GM23338 (cell line): ENCODE results near the gene SIRT4. TPM values are rescaled to one million over a fixed set of nuclear protein-coding genes. Genes with fewer than 3 reads are reported as not detected.

ENCODE experiments used
- ATAC-seq: fragments of 200-7000 bp; cut with Tn5 transposase; 3 replicates; pipeline ENCODE4 v1.9.1; 2020
- DNase-seq: peaks from one replicate; pipeline ENCODE4 v3.0.0-alpha.2; 2015; ENCODE audit warnings: low spot score
- H2AFZ ChIP-seq: fragments of 200-600 bp; sonication (generic); 2 replicates; pipeline ENCODE4 v1.8.0; 2016; ENCODE audit warnings: antibody characterized with exemption, mild to moderate bottlenecking, moderate library complexity
- H3F3A ChIP-seq: fragments of 200-600 bp; sonication (generic); replicated peaks from 2 replicates; pipeline ENCODE4 v1.8.0; 2017; ENCODE audit warnings: antibody characterized with exemption, mixed run types, low read depth
- H3K27ac ChIP-seq: fragments of 200-600 bp; sonication (generic); 2 replicates; pipeline ENCODE4 v1.6.1; 2016; ENCODE audit warnings: low read depth
- H3K27me3 ChIP-seq: fragments of 200-600 bp; sonication (generic); 2 replicates; pipeline ENCODE4 v1.8.0; 2016; ENCODE audit warnings: mild to moderate bottlenecking, mixed run types, moderate library complexity; ENCODE audit not compliant: insufficient read depth
- H3K36me3 ChIP-seq: fragments of 200-600 bp; sonication (generic); 2 replicates; pipeline ENCODE4 v1.8.0; 2016; ENCODE audit warnings: mild to moderate bottlenecking; ENCODE audit not compliant: insufficient read depth
- H3K4me1 ChIP-seq: fragments of 200-600 bp; sonication (generic); 2 replicates; pipeline ENCODE4 v1.8.0; 2016; ENCODE audit warnings: mild to moderate bottlenecking, moderate library complexity; ENCODE audit not compliant: insufficient read depth
- H3K4me2 ChIP-seq: fragments of 200-600 bp; sonication (generic); 2 replicates; pipeline ENCODE4 v1.7.1; 2017; ENCODE audit warnings: mixed run types
- H3K4me3 ChIP-seq: fragments of 200-600 bp; sonication (generic); 2 replicates; pipeline ENCODE4 v1.6.1; 2016; ENCODE audit warnings: mixed run types
- H3K79me2 ChIP-seq: fragments of 200-600 bp; sonication (generic); replicated peaks from 2 replicates; pipeline ENCODE4 v1.8.0; 2017; ENCODE audit warnings: mild to moderate bottlenecking; ENCODE audit not compliant: insufficient read depth
- H3K9me2 ChIP-seq: fragments of 200-600 bp; sonication (generic); 2 replicates; pipeline ENCODE4 v1.8.0; 2017; ENCODE audit not compliant: insufficient read depth
- H4K20me1 ChIP-seq: fragments of 200-600 bp; sonication (generic); replicated peaks from 2 replicates; pipeline ENCODE4 v1.8.0; 2017; ENCODE audit warnings: mild to moderate bottlenecking; ENCODE audit not compliant: insufficient read depth
- H3K27ac Mint-ChIP-seq: 2 replicates; pipeline ENCODE4 v1.8.0; 2020; ENCODE audit warnings: inconsistent platforms, mild to moderate bottlenecking, moderate library complexity, mixed read lengths
- H3K27me3 Mint-ChIP-seq: 3 replicates; pipeline ENCODE4 v1.8.0; 2022; ENCODE audit warnings: low read depth, mild to moderate bottlenecking, moderate library complexity, mixed read lengths, inconsistent platforms; ENCODE audit not compliant: insufficient read depth, poor library complexity
- H3K36me3 Mint-ChIP-seq: 3 replicates; pipeline ENCODE4 v1.8.0; 2021; ENCODE audit warnings: low read depth, mild to moderate bottlenecking, inconsistent platforms, moderate library complexity, mixed read lengths
- H3K4me1 Mint-ChIP-seq: 3 replicates; pipeline ENCODE4 v1.8.0; 2020; ENCODE audit warnings: mild to moderate bottlenecking, inconsistent platforms, mixed read lengths
- H3K4me3 Mint-ChIP-seq: 3 replicates; pipeline ENCODE4 v1.8.0; 2021; ENCODE audit warnings: moderate library complexity, mild to moderate bottlenecking, inconsistent platforms, mixed read lengths
- H3K9me3 Mint-ChIP-seq: 3 replicates; pipeline ENCODE4 v1.8.0; 2020; ENCODE audit warnings: moderate library complexity, mild to moderate bottlenecking, inconsistent platforms, mixed read lengths
- CREB1 ChIP-seq: fragments of 250-450 bp; sonication (Bioruptor Pico); IDR thresholded peaks from 2 replicates; pipeline ENCODE4 v1.5.0; 2020; ENCODE audit warnings: low read depth, mild to moderate bottlenecking, moderate library complexity
- EZH2phosphoT487 ChIP-seq: fragments of 200-600 bp; sonication (generic); IDR thresholded peaks from one replicate; pipeline ENCODE4 v1.8.1; 2018; ENCODE audit warnings: antibody characterized with exemption; ENCODE audit not compliant: unreplicated experiment
- JUNB ChIP-seq: IDR thresholded peaks from one replicate; pipeline ENCODE4 v1.6.1; 2016; ENCODE audit warnings: antibody characterized with exemption; ENCODE audit not compliant: unreplicated experiment
- NANOG ChIP-seq: IDR thresholded peaks from 2 replicates; pipeline ENCODE4 v1.6.1; 2016; ENCODE audit warnings: antibody characterized with exemption, borderline replicate concordance
- POLR2AphosphoS5 ChIP-seq: IDR thresholded peaks from 2 replicates; pipeline ENCODE4 v1.6.1; 2016; ENCODE audit warnings: antibody characterized with exemption, low read depth
- STAT1 ChIP-seq: IDR thresholded peaks from one replicate; pipeline ENCODE4 v1.6.1; 2016; ENCODE audit warnings: antibody characterized with exemption; ENCODE audit not compliant: unreplicated experiment
- ZNF114 ChIP-seq: fragments of 250-450 bp; sonication (Bioruptor Pico); IDR thresholded peaks from 2 replicates; pipeline ENCODE4 v1.5.0; 2020; ENCODE audit warnings: mild to moderate bottlenecking, moderate library complexity
- ZNF331 ChIP-seq: fragments of 250-450 bp; sonication (Bioruptor Pico); IDR thresholded peaks from 2 replicates; pipeline ENCODE4 v1.5.0; 2020; ENCODE audit warnings: low read depth, mild to moderate bottlenecking, moderate library complexity
- ZNF462 ChIP-seq: fragments of 250-450 bp; sonication (Bioruptor Pico); IDR thresholded peaks from 2 replicates; pipeline ENCODE4 v1.5.0; 2020; ENCODE audit warnings: mild to moderate bottlenecking, moderate library complexity
- polyA plus RNA-seq: library from polyadenylated mRNA; unstranded; fragments of >200 nt; fragmentation: Nextera tagmentation; extraction: Ambion mirVana; gene quantifications from 2 replicates; pipeline ENCODE4 v1.2.1, GENCODE V29; 2016
- total RNA-seq: library from RNA; depleted of rRNA; stranded (reverse); fragments of >200 nt; shearing (Covaris generic); gene quantifications from 2 replicates; pipeline ENCODE4 v1.2.3, GENCODE V29; 2014

SIRT4 gene
- total and polyA plus RNA-seq, 2 experiments from 2014 or later = 2.0 to 3.0 TPM

DNA sequence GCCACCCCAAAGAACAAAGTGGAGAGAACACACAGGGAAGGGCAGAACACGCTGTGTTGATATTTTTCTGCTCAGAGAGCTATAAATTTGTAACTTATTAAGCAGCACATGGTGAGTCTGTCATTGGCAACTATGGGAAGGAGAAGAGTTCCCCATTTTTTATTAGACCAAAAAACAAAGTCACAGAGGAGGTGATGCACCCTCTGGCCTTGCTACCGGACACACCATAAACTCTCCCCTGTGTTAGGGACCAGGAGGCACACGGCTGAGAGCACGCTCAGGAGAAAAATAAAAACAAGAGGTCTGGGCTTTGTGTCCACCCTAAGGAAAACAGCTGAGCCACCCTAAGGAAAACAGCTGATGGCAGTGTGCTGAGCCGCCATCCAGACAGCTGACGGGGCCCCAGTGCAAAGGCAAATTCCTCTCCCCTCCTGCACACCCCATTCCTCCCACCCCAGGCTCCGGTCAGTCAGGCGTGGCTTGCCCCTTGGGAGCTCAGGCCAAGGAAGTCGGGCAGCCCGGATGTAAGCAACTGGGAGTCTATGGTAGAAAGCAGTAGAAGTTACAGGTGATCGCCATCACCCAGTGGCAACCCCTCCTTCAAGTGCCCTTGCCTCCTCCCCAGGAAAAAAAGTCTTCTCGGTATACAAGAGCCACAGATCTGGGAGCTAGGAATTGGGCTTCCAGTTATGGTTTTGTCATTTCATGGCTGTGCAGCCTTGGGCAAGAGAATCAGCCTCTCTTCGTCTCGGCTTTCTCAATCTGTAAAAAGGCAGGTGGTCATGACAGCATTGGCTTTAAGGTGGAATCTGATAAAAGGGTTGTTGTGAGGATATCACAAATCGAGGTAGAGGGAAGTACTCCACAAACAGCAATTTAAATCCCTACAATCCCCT lies 39.0 kb upstream of the SIRT4 start:
- no peak overlapping the region for H3K27ac Mint-ChIP-seq
- H2AFZ ChIP-seq = no peak overlapping the region
- H3K4me3 ChIP-seq = peak overlapping the region; percentile 87; the same call in 1 of the 2 replicates
- H4K20me1 ChIP-seq = peaks cover 22% of the 10 kb centered on the region
- H3F3A ChIP-seq = peaks cover 16% of the 10 kb centered on the region
- H3K27ac ChIP-seq = 0 out of 2 replicates have a peak overlapping the region, but pooled peaks have one; percentile 39
- no peaks in the 10 kb centered on the region for H3K9me3 Mint-ChIP-seq
- H3K79me2 ChIP-seq = peaks cover 70% of the 10 kb centered on the region
- peaks cover 54% of the 10 kb centered on the region for H3K4me1 Mint-ChIP-seq
- ATAC-seq = no peak
- peak overlapping the region; percentile 82; the same call in 2 of the 3 replicates for H3K4me3 Mint-ChIP-seq
- H3K4me1 ChIP-seq = peaks cover 39% of the 10 kb centered on the region
- TF ChIP-seq JUNB = no peak
- TF ChIP-seq POLR2AphosphoS5 = no peak
- no peak for TF ChIP-seq ZNF114 (CRISPR knock-in tag)
- no peak for TF ChIP-seq EZH2phosphoT487
- TF ChIP-seq NANOG = no peak
- DNase-seq = no peak
- no peaks in the 10 kb centered on the region for H3K36me3 ChIP-seq
- H3K27me3 Mint-ChIP-seq = peaks cover 13% of the 10 kb centered on the region
- peak overlapping the region; percentile 94 for H3K4me2 ChIP-seq
- peaks cover 2% of the 10 kb centered on the region; the same call in 1 of the 3 replicates for H3K36me3 Mint-ChIP-seq
- H3K9me2 ChIP-seq = no peaks in the 10 kb centered on the region
- H3K27me3 ChIP-seq = no peaks in the 10 kb centered on the region

- H3K27ac ChIP-seq = no peak overlapping the region
- H3K27me3 Mint-ChIP-seq = peaks cover 8% of the 10 kb centered on the region
- ATAC-seq = no peak
- H3K27ac Mint-ChIP-seq = peak overlapping the region; percentile 55; the same call in 1 of the 2 replicates
- peak overlapping the region; percentile 82 for H3K4me3 Mint-ChIP-seq
- H3K9me2 ChIP-seq = no peaks in the 10 kb centered on the region
- H3F3A ChIP-seq = peaks cover 22% of the 10 kb centered on the region
- no peaks in the 10 kb centered on the region for H3K9me3 Mint-ChIP-seq
- no peak for DNase-seq
- no peak overlapping the region for H2AFZ ChIP-seq
- TF ChIP-seq CREB1 (CRISPR knock-in tag) = no peak
- no peak for TF ChIP-seq NANOG
- H3K4me2 ChIP-seq = peak overlapping the region; percentile 94
- H3K4me1 Mint-ChIP-seq = peaks cover 52% of the 10 kb centered on the region
- no peaks in the 10 kb centered on the region for H3K27me3 ChIP-seq
- H4K20me1 ChIP-seq = peaks cover 22% of the 10 kb centered on the region
- peak overlapping the region; percentile 87 for H3K4me3 ChIP-seq
- no peaks in the 10 kb centered on the region for H3K36me3 ChIP-seq
- H3K36me3 Mint-ChIP-seq = peaks cover 2% of the 10 kb centered on the region; the same call in 1 of the 3 replicates
- peaks cover 35% of the 10 kb centered on the region for H3K4me1 ChIP-seq
- peaks cover 64% of the 10 kb centered on the region for H3K79me2 ChIP-seq
These were observed 38.4 kb upstream of the SIRT4 start for GRCh38 chr12:120263748-120264085.

DNA sequence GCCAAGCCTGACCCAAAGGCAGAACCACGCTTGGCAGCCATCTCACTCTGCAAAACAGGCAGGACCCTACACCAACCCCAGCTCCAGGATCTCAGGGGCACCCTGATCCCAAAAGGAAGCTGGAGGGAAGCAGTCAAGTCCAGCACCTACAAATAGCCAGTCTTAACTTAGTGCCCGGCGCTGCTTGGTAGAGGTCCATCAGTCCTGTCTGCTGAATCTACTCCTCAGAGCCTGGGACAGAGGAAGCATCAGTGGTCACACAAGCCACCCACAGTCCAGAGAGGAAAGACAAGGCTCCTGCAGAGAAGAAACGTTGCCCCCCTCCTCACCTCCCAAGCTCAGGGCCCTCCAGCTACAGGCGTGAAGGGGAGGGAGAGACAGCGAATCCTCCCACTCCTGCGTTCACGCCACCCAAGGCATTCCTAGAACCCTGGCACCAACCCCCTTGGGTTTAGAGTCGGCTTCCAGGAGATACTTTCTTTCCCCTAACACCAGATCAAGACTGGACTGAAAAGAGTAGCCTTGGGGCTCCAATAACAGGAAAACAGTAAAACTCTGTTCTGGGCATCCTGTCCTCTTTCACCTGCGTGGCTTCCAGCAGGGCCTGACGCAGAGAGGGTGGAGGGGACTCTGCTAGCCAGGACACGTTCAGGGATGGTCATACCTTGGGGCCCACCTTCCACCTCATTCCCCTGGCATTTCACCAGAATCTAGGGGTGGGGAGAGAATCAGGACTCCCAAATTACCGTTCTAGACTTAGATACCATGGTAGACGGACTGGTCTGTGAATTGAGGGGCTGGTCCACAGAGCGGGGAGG lies 37.8 kb upstream of the SIRT4 start:
- Mint-ChIP-seq H3K27me3 (peaks cover 8% of the 10 kb centered on the region), H3K9me3 (no peaks in the 10 kb centered on the region), H3K4me3 (peak overlapping the region; percentile 82), H3K36me3 (peaks cover 2% of the 10 kb centered on the region; the same call in 1 of the 3 replicates), H3K4me1 (peaks cover 51% of the 10 kb centered on the region), H3K27ac (peak overlapping the region; percentile 55)
- DNase-seq (no peak), ATAC-seq (peak; percentile 13)
- Histone ChIP-seq H2AFZ (no peak overlapping the region), H3K27ac (no peak overlapping the region), H3K36me3 (no peaks in the 10 kb centered on the region), H4K20me1 (peaks cover 22% of the 10 kb centered on the region), H3K4me1 (peaks cover 35% of the 10 kb centered on the region), H3K4me3 (peak overlapping the region; percentile 87), H3K9me2 (no peaks in the 10 kb centered on the region), H3F3A (peaks cover 22% of the 10 kb centered on the region), H3K4me2 (peak overlapping the region; percentile 94), H3K27me3 (no peaks in the 10 kb centered on the region), H3K79me2 (peaks cover 58% of the 10 kb centered on the region)
- TF ChIP-seq STAT1 (no peak), ZNF462 (CRISPR knock-in tag) (no peak), ZNF331 (CRISPR knock-in tag) (no peak)
